OCI-LY1 (cell line): ENCODE measurements around the gene MRRF.
"Not testable (repeated sequence)": the region's sequence is repeated elsewhere in the genome, so short reads cannot be mapped to it uniquely, and the experiment has no call there.

ENCODE experiments used
- H2AFZ ChIP-seq: fragments of 200-600 bp; sonication (generic), shearing (Covaris generic); 2 replicates; pipeline ENCODE4 v1.6.0; 2014; ENCODE audit warnings: antibody characterized with exemption, mild to moderate bottlenecking, low read length
- H3F3A ChIP-seq: fragments of 200-600 bp; sonication (generic), shearing (Covaris generic); 2 replicates; pipeline ENCODE4 v1.6.0; 2014; ENCODE audit warnings: mild to moderate bottlenecking, antibody characterized with exemption, low read length, moderate library complexity; ENCODE audit not compliant: insufficient read depth
- H3K27ac ChIP-seq: fragments of 200-600 bp; sonication (generic); 2 replicates; pipeline ENCODE4 v1.5.1; 2014; ENCODE audit warnings: low read length, mixed run types, mild to moderate bottlenecking, low read depth; ENCODE audit not compliant: poor library complexity, severe bottlenecking
- H3K27me3 ChIP-seq: fragments of 200-600 bp; sonication (generic); 2 replicates; pipeline ENCODE4 v1.6.0; 2014; ENCODE audit warnings: antibody characterized with exemption, mild to moderate bottlenecking, low read length, moderate library complexity; ENCODE audit not compliant: insufficient read depth
- H3K36me3 ChIP-seq: fragments of 200-600 bp; sonication (generic); 2 replicates; pipeline ENCODE4 v1.6.1; 2014; ENCODE audit warnings: mild to moderate bottlenecking, antibody characterized with exemption, low read length, moderate library complexity, mixed read lengths; ENCODE audit not compliant: insufficient read depth
- H3K4me1 ChIP-seq: fragments of 200-600 bp; sonication (generic); 2 replicates; pipeline ENCODE4 v1.5.1; 2014; ENCODE audit warnings: mild to moderate bottlenecking, low read length, moderate library complexity; ENCODE audit not compliant: insufficient read depth, severe bottlenecking
- H3K4me2 ChIP-seq: fragments of 200-600 bp; sonication (generic), shearing (Covaris generic); 2 replicates; pipeline ENCODE4 v1.6.1; 2014; ENCODE audit warnings: low read length
- H3K4me3 ChIP-seq: fragments of 200-600 bp; sonication (generic); 2 replicates; pipeline ENCODE4 v1.5.1; 2014; ENCODE audit warnings: low read length, low read depth, mild to moderate bottlenecking, mixed read lengths; ENCODE audit not compliant: poor library complexity, severe bottlenecking
- H3K79me2 ChIP-seq: fragments of 200-600 bp; shearing (Covaris generic); 2 replicates; pipeline ENCODE4 v1.6.1; 2016; ENCODE audit warnings: mixed run types, low read length, mixed read lengths; ENCODE audit not compliant: insufficient read depth
- H3K9ac ChIP-seq: fragments of 200-600 bp; sonication (generic), shearing (Covaris generic); 2 replicates; pipeline ENCODE4 v1.6.1; 2014; ENCODE audit warnings: mild to moderate bottlenecking, low read length, mixed read lengths
- H3K9me2 ChIP-seq: fragments of 200-600 bp; sonication (generic), shearing (Covaris generic); 2 replicates; pipeline ENCODE4 v1.6.1; 2014; ENCODE audit warnings: low read depth, mild to moderate bottlenecking, low read length, mixed read lengths
- H3K9me3 ChIP-seq: fragments of 200-600 bp; shearing (Covaris generic); 2 replicates; pipeline ENCODE4 v1.6.1; 2014; ENCODE audit warnings: low read length, mixed read lengths
- H4K20me1 ChIP-seq: fragments of 200-600 bp; sonication (generic), shearing (Covaris generic); 2 replicates; pipeline ENCODE4 v1.6.0; 2016; ENCODE audit warnings: mild to moderate bottlenecking, low read length; ENCODE audit not compliant: insufficient read depth
- CTCF ChIP-seq: fragments of 200-600 bp; sonication (generic), shearing (Covaris generic); IDR thresholded peaks from 2 replicates; pipeline ENCODE4 v1.5.1; 2017; ENCODE audit warnings: mild to moderate bottlenecking, antibody characterized with exemption, low read length, moderate library complexity, mixed read lengths
- EZH2 ChIP-seq: fragments of 200-600 bp; sonication (generic), shearing (Covaris generic); IDR thresholded peaks from 2 replicates; pipeline ENCODE4 v1.8.0; 2017; ENCODE audit warnings: borderline replicate concordance, mixed run types, mild to moderate bottlenecking, antibody characterized with exemption, low read length, moderate library complexity, mixed read lengths

MRRF gene

GRCh38 chr9:122329597-122329996, 64.9 kb downstream of the MRRF start:
- H3K9me2 ChIP-seq: no peaks in the 10 kb centered on the region
- no peak for TF ChIP-seq CTCF
- no peak for TF ChIP-seq EZH2
- H3K4me2 ChIP-seq: no peak overlapping the region
- H3K9ac ChIP-seq: no peak overlapping the region
- H2AFZ ChIP-seq: no peak overlapping the region
- H3K27ac ChIP-seq: no peak overlapping the region
- H4K20me1 ChIP-seq: no peaks in the 10 kb centered on the region
- no peak overlapping the region for H3K4me3 ChIP-seq
- H3K36me3 ChIP-seq: 0 out of 2 replicates have a peak, but pooled peaks cover under 1% of the 10 kb centered on the region
- H3K9me3 ChIP-seq: no peaks in the 10 kb centered on the region
- no peaks in the 10 kb centered on the region for H3F3A ChIP-seq
- no peaks in the 10 kb centered on the region for H3K79me2 ChIP-seq
- H3K4me1 ChIP-seq: no peaks in the 10 kb centered on the region
- H3K27me3 ChIP-seq: no peaks in the 10 kb centered on the region

GRCh38 chr9:122330466-122330865, 65.8 kb downstream of the MRRF start:
- H3K27me3 ChIP-seq, H3K9me3 ChIP-seq, H3K36me3 ChIP-seq, H3K4me1 ChIP-seq, H3K9ac ChIP-seq, H3F3A ChIP-seq, H3K27ac ChIP-seq, H3K4me2 ChIP-seq, H4K20me1 ChIP-seq, H2AFZ ChIP-seq, H3K79me2 ChIP-seq, H3K4me3 ChIP-seq, H3K9me2 ChIP-seq: not testable (repeated sequence)

- Histone ChIP-seq H3K27me3 (no peaks in the 10 kb centered on the region), H3K27ac (no peak overlapping the region), H3K9ac (no peak overlapping the region), H3K9me2 (no peaks in the 10 kb centered on the region), H3K4me3 (no peak overlapping the region), H3K79me2 (no peaks in the 10 kb centered on the region), H3K4me1 (peaks cover under 1% of the 10 kb centered on the region), H3K9me3 (no peaks in the 10 kb centered on the region), H3K4me2 (no peak overlapping the region), H3F3A (no peaks in the 10 kb centered on the region), H2AFZ (no peak overlapping the region), H4K20me1 (no peaks in the 10 kb centered on the region), H3K36me3 (no peaks in the 10 kb centered on the region)
- no peak for TF ChIP-seq CTCF
- TF ChIP-seq EZH2: no peak
Measured at GRCh38 chr9:122331523-122331927, 66.8 kb downstream of the MRRF start.

GRCh38 chr9:122332083-122332482, 67.4 kb downstream of the MRRF start:
- Histone ChIP-seq H3K27ac (no peak overlapping the region), H3K9me3 (no peaks in the 10 kb centered on the region), H4K20me1 (no peaks in the 10 kb centered on the region), H3K79me2 (no peaks in the 10 kb centered on the region), H3K27me3 (no peaks in the 10 kb centered on the region), H3K4me3 (no peak overlapping the region), H3F3A (no peaks in the 10 kb centered on the region), H3K4me1 (peaks cover 6% of the 10 kb centered on the region), H3K36me3 (no peaks in the 10 kb centered on the region), H3K9ac (no peak overlapping the region), H3K4me2 (no peak overlapping the region), H3K9me2 (no peaks in the 10 kb centered on the region), H2AFZ (no peak overlapping the region)
- no peak for TF ChIP-seq CTCF
- TF ChIP-seq EZH2: no peak
